ENCODE data around the gene RAB11FIP4.

Gene RAB11FIP4

GRCh38 chr17:31428512-31428911 lies 37.0 kb downstream of the RAB11FIP4 start:
- Histone ChIP-seq H3K9me3 (ENCODE audit: control insufficient read depth, low read length) (no peaks in the 10 kb centered on the region), H3K27me3 (replicated peaks; ENCODE audit: control insufficient read depth, insufficient read depth, low read length, poor library complexity, severe bottlenecking) (no peaks in the 10 kb centered on the region), H3K36me3 (ENCODE audit: control insufficient read depth, insufficient read depth, low read length) (no peaks in the 10 kb centered on the region), H3K4me1 (ENCODE audit: control insufficient read depth, insufficient read depth, low read length, poor library complexity, severe bottlenecking) (peaks cover 11% of the 10 kb centered on the region), H3K4me3 (ENCODE audit: insufficient read depth, low read depth, low read length, poor library complexity, severe bottlenecking) (no peak overlapping the region), H3K27ac (ENCODE audit: insufficient read depth, low read length, poor library complexity, severe bottlenecking) (no peak overlapping the region)
- DNase-seq = no peak

- H3K27me3 ChIP-seq (replicated peaks; ENCODE audit: control insufficient read depth, insufficient read depth, low read length, poor library complexity, severe bottlenecking) = no peaks in the 10 kb centered on the region
- no peak for DNase-seq
- no peak overlapping the region for H3K4me3 ChIP-seq (ENCODE audit: insufficient read depth, low read depth, low read length, poor library complexity, severe bottlenecking)
- no peak overlapping the region for H3K27ac ChIP-seq (ENCODE audit: insufficient read depth, low read length, poor library complexity, severe bottlenecking)
- H3K9me3 ChIP-seq (ENCODE audit: control insufficient read depth, low read length) = no peaks in the 10 kb centered on the region
- H3K36me3 ChIP-seq (ENCODE audit: control insufficient read depth, insufficient read depth, low read length) = no peaks in the 10 kb centered on the region
- H3K4me1 ChIP-seq (ENCODE audit: control insufficient read depth, insufficient read depth, low read length, poor library complexity, severe bottlenecking) = peaks cover 12% of the 10 kb centered on the region
These were observed 39.8 kb downstream of the RAB11FIP4 start for GRCh38 chr17:31431098-31431851.

GRCh38 chr17:31431852-31432658 lies 40.6 kb downstream of the RAB11FIP4 start:
- Histone ChIP-seq H3K27me3 (replicated peaks; ENCODE audit: control insufficient read depth, insufficient read depth, low read length, poor library complexity, severe bottlenecking) (no peaks in the 10 kb centered on the region), H3K9me3 (ENCODE audit: control insufficient read depth, low read length) (no peaks in the 10 kb centered on the region), H3K36me3 (ENCODE audit: control insufficient read depth, insufficient read depth, low read length) (no peaks in the 10 kb centered on the region), H3K4me3 (ENCODE audit: insufficient read depth, low read depth, low read length, poor library complexity, severe bottlenecking) (no peak overlapping the region), H3K4me1 (ENCODE audit: control insufficient read depth, insufficient read depth, low read length, poor library complexity, severe bottlenecking) (peaks cover 12% of the 10 kb centered on the region), H3K27ac (ENCODE audit: insufficient read depth, low read length, poor library complexity, severe bottlenecking) (no peak overlapping the region)
- no peak for DNase-seq

- H3K36me3 ChIP-seq (ENCODE audit: control insufficient read depth, insufficient read depth, low read length) = no peaks in the 10 kb centered on the region
- peak; percentile 16 to 36 (median 31) for DNase-seq
- H3K27ac ChIP-seq (ENCODE audit: insufficient read depth, low read length, poor library complexity, severe bottlenecking) = no peak overlapping the region
- peaks cover 12% of the 10 kb centered on the region for H3K4me1 ChIP-seq (ENCODE audit: control insufficient read depth, insufficient read depth, low read length, poor library complexity, severe bottlenecking)
- no peaks in the 10 kb centered on the region for H3K9me3 ChIP-seq (ENCODE audit: control insufficient read depth, low read length)
- no peaks in the 10 kb centered on the region for H3K27me3 ChIP-seq (replicated peaks; ENCODE audit: control insufficient read depth, insufficient read depth, low read length, poor library complexity, severe bottlenecking)
- no peak overlapping the region for H3K4me3 ChIP-seq (ENCODE audit: insufficient read depth, low read depth, low read length, poor library complexity, severe bottlenecking)
These were observed 41.8 kb downstream of the RAB11FIP4 start for GRCh38 chr17:31433091-31433790.

GRCh38 chr17:31433811-31434726 lies 42.6 kb downstream of the RAB11FIP4 start:
- Histone ChIP-seq H3K36me3 (ENCODE audit: control insufficient read depth, insufficient read depth, low read length) (no peaks in the 10 kb centered on the region), H3K9me3 (ENCODE audit: control insufficient read depth, low read length) (no peaks in the 10 kb centered on the region), H3K4me3 (ENCODE audit: insufficient read depth, low read depth, low read length, poor library complexity, severe bottlenecking) (no peak overlapping the region), H3K27ac (ENCODE audit: insufficient read depth, low read length, poor library complexity, severe bottlenecking) (no peak overlapping the region), H3K4me1 (ENCODE audit: control insufficient read depth, insufficient read depth, low read length, poor library complexity, severe bottlenecking) (peaks cover 12% of the 10 kb centered on the region), H3K27me3 (replicated peaks; ENCODE audit: control insufficient read depth, insufficient read depth, low read length, poor library complexity, severe bottlenecking) (no peaks in the 10 kb centered on the region)
- DNase-seq = no peak

GRCh38 chr17:31434727-31435050 lies 43.2 kb downstream of the RAB11FIP4 start:
- no peak overlapping the region for H3K27ac ChIP-seq (ENCODE audit: insufficient read depth, low read length, poor library complexity, severe bottlenecking)
- no peaks in the 10 kb centered on the region for H3K9me3 ChIP-seq (ENCODE audit: control insufficient read depth, low read length)
- no peak overlapping the region for H3K4me3 ChIP-seq (ENCODE audit: insufficient read depth, low read depth, low read length, poor library complexity, severe bottlenecking)
- no peak for DNase-seq
- H3K36me3 ChIP-seq (ENCODE audit: control insufficient read depth, insufficient read depth, low read length) = no peaks in the 10 kb centered on the region
- H3K4me1 ChIP-seq (ENCODE audit: control insufficient read depth, insufficient read depth, low read length, poor library complexity, severe bottlenecking) = peaks cover 12% of the 10 kb centered on the region
- no peaks in the 10 kb centered on the region for H3K27me3 ChIP-seq (replicated peaks; ENCODE audit: control insufficient read depth, insufficient read depth, low read length, poor library complexity, severe bottlenecking)

- H3K27me3 ChIP-seq (replicated peaks; ENCODE audit: control insufficient read depth, insufficient read depth, low read length, poor library complexity, severe bottlenecking) = no peaks in the 10 kb centered on the region
- DNase-seq = no peak
- peaks cover 12% of the 10 kb centered on the region for H3K4me1 ChIP-seq (ENCODE audit: control insufficient read depth, insufficient read depth, low read length, poor library complexity, severe bottlenecking)
- H3K9me3 ChIP-seq (ENCODE audit: control insufficient read depth, low read length) = no peaks in the 10 kb centered on the region
- no peak overlapping the region for H3K4me3 ChIP-seq (ENCODE audit: insufficient read depth, low read depth, low read length, poor library complexity, severe bottlenecking)
- H3K27ac ChIP-seq (ENCODE audit: insufficient read depth, low read length, poor library complexity, severe bottlenecking) = no peak overlapping the region
- H3K36me3 ChIP-seq (ENCODE audit: control insufficient read depth, insufficient read depth, low read length) = no peaks in the 10 kb centered on the region
These were observed 44.1 kb downstream of the RAB11FIP4 start for GRCh38 chr17:31435581-31435980.

GRCh38 chr17:31437720-31438400 lies 46.4 kb downstream of the RAB11FIP4 start:
- DNase-seq = no peak
- Histone ChIP-seq H3K27me3 (replicated peaks; ENCODE audit: control insufficient read depth, insufficient read depth, low read length, poor library complexity, severe bottlenecking) (no peaks in the 10 kb centered on the region), H3K4me3 (ENCODE audit: insufficient read depth, low read depth, low read length, poor library complexity, severe bottlenecking) (no peak overlapping the region), H3K36me3 (ENCODE audit: control insufficient read depth, insufficient read depth, low read length) (no peaks in the 10 kb centered on the region), H3K9me3 (ENCODE audit: control insufficient read depth, low read length) (no peaks in the 10 kb centered on the region), H3K4me1 (ENCODE audit: control insufficient read depth, insufficient read depth, low read length, poor library complexity, severe bottlenecking) (peaks cover 8% of the 10 kb centered on the region), H3K27ac (ENCODE audit: insufficient read depth, low read length, poor library complexity, severe bottlenecking) (no peak overlapping the region)

GRCh38 chr17:31439716-31440115 lies 48.2 kb downstream of the RAB11FIP4 start:
- no peaks in the 10 kb centered on the region for H3K27me3 ChIP-seq (replicated peaks; ENCODE audit: control insufficient read depth, insufficient read depth, low read length, poor library complexity, severe bottlenecking)
- no peak overlapping the region for H3K4me3 ChIP-seq (ENCODE audit: insufficient read depth, low read depth, low read length, poor library complexity, severe bottlenecking)
- no peaks in the 10 kb centered on the region for H3K36me3 ChIP-seq (ENCODE audit: control insufficient read depth, insufficient read depth, low read length)
- no peaks in the 10 kb centered on the region for H3K4me1 ChIP-seq (ENCODE audit: control insufficient read depth, insufficient read depth, low read length, poor library complexity, severe bottlenecking)
- H3K9me3 ChIP-seq (ENCODE audit: control insufficient read depth, low read length) = no peaks in the 10 kb centered on the region
- no peak for DNase-seq
- H3K27ac ChIP-seq (ENCODE audit: insufficient read depth, low read length, poor library complexity, severe bottlenecking) = no peak overlapping the region

All from effector memory CD4-positive, alpha-beta T cell (primary cell).